ENCODE measurements around the gene SNAP47.

SNAP47 gene

GRCh38 chr1:227788271-227789083, 53.2 kb downstream of the SNAP47 start:
- peaks cover 68% of the 10 kb centered on the region for H3K27me3 Mint-ChIP-seq (ENCODE audit: low read depth, poor library complexity)

DNA sequence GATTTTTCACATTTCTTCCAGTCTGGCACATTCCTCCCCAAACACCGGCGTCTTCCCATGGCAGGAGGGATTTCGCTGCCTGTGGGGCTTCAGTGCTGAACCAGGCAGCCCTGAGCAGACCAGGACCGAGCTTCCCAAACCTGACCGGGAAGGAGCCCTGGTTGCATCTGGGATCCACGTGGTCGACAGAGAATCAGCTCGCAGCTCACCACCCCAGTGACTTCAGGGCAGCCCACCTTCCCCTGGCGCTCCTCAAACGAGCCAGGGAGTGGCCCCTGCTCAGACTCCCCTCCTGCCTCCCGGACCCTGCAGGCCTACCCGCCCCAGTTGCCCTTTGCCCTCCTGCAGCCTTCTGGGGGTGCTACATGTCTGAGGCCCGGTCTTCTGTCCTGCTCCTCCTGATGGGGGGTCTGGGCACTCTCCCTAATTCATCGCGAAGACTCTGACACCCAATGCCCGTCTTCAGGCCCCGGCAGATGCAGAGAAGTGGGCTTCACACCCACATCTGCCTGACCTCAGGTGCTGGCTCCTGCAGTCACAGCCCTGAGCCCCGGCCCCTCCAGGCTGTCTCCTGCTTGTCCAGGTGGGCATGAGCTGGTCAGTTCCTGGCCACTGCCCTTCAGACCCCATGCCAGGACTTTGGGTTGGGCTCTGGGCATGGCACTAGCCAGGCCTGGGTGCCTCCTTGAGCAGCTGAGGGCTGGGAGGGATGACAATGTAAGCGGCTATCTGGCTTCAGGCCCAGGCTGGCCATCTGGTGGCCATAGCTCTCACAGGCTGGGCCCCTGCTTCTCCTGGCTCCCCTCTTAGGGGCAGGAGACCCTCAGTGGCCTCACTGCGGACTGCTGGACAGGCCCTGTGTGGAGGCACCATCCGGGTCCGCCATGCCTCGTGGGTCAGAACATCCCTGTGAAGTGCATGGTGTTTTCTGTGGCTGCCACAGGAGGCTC, 54.1 kb downstream of the SNAP47 start:
- Mint-ChIP-seq H3K4me3 (peak overlapping the region; percentile 76), H3K27me3 (ENCODE audit: low read depth, poor library complexity) (peaks cover 63% of the 10 kb centered on the region), H3K9me3 (no peaks in the 10 kb centered on the region), H3K4me1 (peaks cover 48% of the 10 kb centered on the region), H3K36me3 (ENCODE audit: low read depth) (no peaks in the 10 kb centered on the region), H3K27ac (no peak overlapping the region)
- TF ChIP-seq, protein P1, sequence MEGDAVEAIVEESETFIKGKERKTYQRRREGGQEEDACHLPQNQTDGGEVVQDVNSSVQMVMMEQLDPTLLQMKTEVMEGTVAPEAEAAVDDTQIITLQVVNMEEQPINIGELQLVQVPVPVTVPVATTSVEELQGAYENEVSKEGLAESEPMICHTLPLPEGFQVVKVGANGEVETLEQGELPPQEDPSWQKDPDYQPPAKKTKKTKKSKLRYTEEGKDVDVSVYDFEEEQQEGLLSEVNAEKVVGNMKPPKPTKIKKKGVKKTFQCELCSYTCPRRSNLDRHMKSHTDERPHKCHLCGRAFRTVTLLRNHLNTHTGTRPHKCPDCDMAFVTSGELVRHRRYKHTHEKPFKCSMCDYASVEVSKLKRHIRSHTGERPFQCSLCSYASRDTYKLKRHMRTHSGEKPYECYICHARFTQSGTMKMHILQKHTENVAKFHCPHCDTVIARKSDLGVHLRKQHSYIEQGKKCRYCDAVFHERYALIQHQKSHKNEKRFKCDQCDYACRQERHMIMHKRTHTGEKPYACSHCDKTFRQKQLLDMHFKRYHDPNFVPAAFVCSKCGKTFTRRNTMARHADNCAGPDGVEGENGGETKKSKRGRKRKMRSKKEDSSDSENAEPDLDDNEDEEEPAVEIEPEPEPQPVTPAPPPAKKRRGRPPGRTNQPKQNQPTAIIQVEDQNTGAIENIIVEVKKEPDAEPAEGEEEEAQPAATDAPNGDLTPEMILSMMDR (IDR thresholded peaks at IDR 0.05), result no peak
- DNase-seq, result no peak

More at GRCh38 chr1:227788271-227789083, 53.2 kb downstream of the SNAP47 start:
- DNase-seq, result peak; percentile 85
- Mint-ChIP-seq H3K4me3 (peak overlapping the region; percentile 76), H3K27ac (no peak overlapping the region), H3K36me3 (ENCODE audit: low read depth) (no peaks in the 10 kb centered on the region), H3K4me1 (peaks cover 39% of the 10 kb centered on the region), H3K9me3 (no peaks in the 10 kb centered on the region)
- TF ChIP-seq, protein P1 (IDR thresholded peaks at IDR 0.05), result no peak

GRCh38 chr1:227790034-227790400, 54.8 kb downstream of the SNAP47 start:
- Mint-ChIP-seq H3K36me3 (ENCODE audit: low read depth) (no peaks in the 10 kb centered on the region), H3K4me1 (peaks cover 53% of the 10 kb centered on the region), H3K27me3 (ENCODE audit: low read depth, poor library complexity) (peaks cover 57% of the 10 kb centered on the region), H3K9me3 (no peaks in the 10 kb centered on the region), H3K27ac (no peak overlapping the region), H3K4me3 (no peak overlapping the region)
- DNase-seq, result no peak
- TF ChIP-seq, protein P1 (IDR thresholded peaks at IDR 0.05), result no peak

DNA sequence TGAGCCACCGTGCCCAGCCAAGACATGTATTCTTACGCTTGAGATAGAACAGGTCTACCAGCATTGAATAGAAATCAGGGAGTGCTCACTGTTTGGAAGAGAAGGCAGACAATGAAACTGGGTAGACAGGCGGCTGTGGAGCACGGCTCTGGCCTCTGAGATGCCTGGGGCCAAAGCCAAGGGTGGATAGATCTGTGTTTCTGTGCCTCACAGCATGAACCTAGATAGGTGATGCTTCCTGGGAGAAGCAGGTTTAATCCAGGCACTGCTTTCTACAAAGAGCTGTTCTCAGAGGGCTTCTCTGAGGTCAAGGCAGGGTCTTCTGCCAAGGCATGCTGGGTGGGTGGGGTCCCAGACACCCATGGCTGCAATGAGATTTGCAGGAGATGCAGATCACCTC, 55.6 kb downstream of the SNAP47 start:
- peaks cover 49% of the 10 kb centered on the region for H3K27me3 Mint-ChIP-seq (ENCODE audit: low read depth, poor library complexity)
- DNase-seq, result no peak

GRCh38 chr1:227791425-227792143, 56.3 kb downstream of the SNAP47 start:
- peak overlapping the region; percentile 3 for H3K4me3 Mint-ChIP-seq

More for the DNA sequence above, 55.6 kb downstream of the SNAP47 start:
- TF ChIP-seq, protein P1 (IDR thresholded peaks at IDR 0.05), result no peak
- H3K27ac Mint-ChIP-seq, result no peak overlapping the region
- H3K4me1 Mint-ChIP-seq, result peaks cover 55% of the 10 kb centered on the region
- H3K4me3 Mint-ChIP-seq, result no peak overlapping the region
- H3K9me3 Mint-ChIP-seq, result no peaks in the 10 kb centered on the region
- no peaks in the 10 kb centered on the region for H3K36me3 Mint-ChIP-seq (ENCODE audit: low read depth)

More at GRCh38 chr1:227791425-227792143, 56.3 kb downstream of the SNAP47 start:
- peaks cover 60% of the 10 kb centered on the region for H3K4me1 Mint-ChIP-seq
- H3K27ac Mint-ChIP-seq, result no peak overlapping the region
- H3K9me3 Mint-ChIP-seq, result no peaks in the 10 kb centered on the region
- TF ChIP-seq, protein P1 (IDR thresholded peaks at IDR 0.05), result no peak
- no peak for DNase-seq
- peaks cover 42% of the 10 kb centered on the region for H3K27me3 Mint-ChIP-seq (ENCODE audit: low read depth, poor library complexity)
- no peaks in the 10 kb centered on the region for H3K36me3 Mint-ChIP-seq (ENCODE audit: low read depth)
